Gastrocnemius medialis (tissue), 4 donors: Measurements from ENCODE around the gene GMPR.

Experiments
- POLR2A ChIP-seq, 2 donors: fragments of 450-650 bp; IDR thresholded peaks; one replicate each; pipeline ENCODE4 v1.6.1; 2017; ENCODE audit warnings: antibody characterized with exemption in 2 of 2, mild to moderate bottlenecking in 2 of 2, moderate library complexity in 2 of 2
- TF ChIP-seq, protein P1 (sequence below), 5 experiments: fragments of 450-650 bp in 3 of 5; fragments of 200-600 bp in 2 of 5; sonication (generic) in 2 of 5; IDR thresholded peaks in 4 of 5; conservative IDR thresholded peaks in 1 of 5; 1 replicate in 4 of 5; 2 replicates in 1 of 5; pipeline ENCODE4 v1.5.1; 2016 to 2019; ENCODE audit warnings: antibody characterized with exemption in 5 of 5, mild to moderate bottlenecking in 3 of 5, moderate library complexity in 3 of 5

DNA sequence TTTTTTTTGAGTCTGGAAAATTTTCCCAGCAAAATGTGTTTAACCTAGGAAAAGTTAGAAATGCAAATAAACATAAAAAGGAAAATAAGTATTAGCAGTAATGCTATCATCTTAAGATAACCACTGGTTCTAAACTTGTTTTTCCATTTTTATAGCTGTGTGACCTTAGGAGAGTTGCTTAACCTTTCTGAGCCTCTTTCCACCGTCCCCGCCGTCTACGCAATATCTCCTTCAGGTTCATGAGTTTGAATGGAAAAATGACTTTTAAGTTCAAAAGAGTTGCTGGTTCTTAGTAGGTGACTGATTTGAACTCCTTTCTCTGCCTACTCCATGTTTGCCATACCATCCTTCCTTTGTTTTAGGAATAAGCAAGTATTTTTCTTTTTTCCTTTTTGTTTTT is 44.0 kb downstream of the GMPR start:
- TF ChIP-seq, protein P1, sequence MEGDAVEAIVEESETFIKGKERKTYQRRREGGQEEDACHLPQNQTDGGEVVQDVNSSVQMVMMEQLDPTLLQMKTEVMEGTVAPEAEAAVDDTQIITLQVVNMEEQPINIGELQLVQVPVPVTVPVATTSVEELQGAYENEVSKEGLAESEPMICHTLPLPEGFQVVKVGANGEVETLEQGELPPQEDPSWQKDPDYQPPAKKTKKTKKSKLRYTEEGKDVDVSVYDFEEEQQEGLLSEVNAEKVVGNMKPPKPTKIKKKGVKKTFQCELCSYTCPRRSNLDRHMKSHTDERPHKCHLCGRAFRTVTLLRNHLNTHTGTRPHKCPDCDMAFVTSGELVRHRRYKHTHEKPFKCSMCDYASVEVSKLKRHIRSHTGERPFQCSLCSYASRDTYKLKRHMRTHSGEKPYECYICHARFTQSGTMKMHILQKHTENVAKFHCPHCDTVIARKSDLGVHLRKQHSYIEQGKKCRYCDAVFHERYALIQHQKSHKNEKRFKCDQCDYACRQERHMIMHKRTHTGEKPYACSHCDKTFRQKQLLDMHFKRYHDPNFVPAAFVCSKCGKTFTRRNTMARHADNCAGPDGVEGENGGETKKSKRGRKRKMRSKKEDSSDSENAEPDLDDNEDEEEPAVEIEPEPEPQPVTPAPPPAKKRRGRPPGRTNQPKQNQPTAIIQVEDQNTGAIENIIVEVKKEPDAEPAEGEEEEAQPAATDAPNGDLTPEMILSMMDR (IDR thresholded peaks at IDR 0.05 in 4 of 5, conservative IDR thresholded peaks at IDR 0.05 in 1 of 5), result no peak
- no peak for TF ChIP-seq POLR2A (IDR thresholded peaks at IDR 0.05)
